CD14-positive monocyte (primary cell): ENCODE data around the gene SLC24A2. TPM values are rescaled to one million over a fixed set of nuclear protein-coding genes. Genes with fewer than 3 reads are reported as not detected.

Experiments
- DNase-seq, 3 donors: peaks; one replicate each; pipeline ENCODE4 v3.0.0-alpha.2; 2011 to 2022
- H2AFZ ChIP-seq: 2 replicates; pipeline ENCODE4 v1.6.0; 2012; ENCODE audit warnings: mild to moderate bottlenecking, low read depth, low read length, inconsistent platforms; ENCODE audit not compliant: insufficient read depth, poor library complexity, severe bottlenecking
- H3K27ac ChIP-seq, 2 donors: 1 replicate in 1 of 2; 2 replicates in 1 of 2; pipeline ENCODE4 v1.5.1; 2012 to 2013; ENCODE audit warnings: low read length in 2 of 2, control low read depth in 1 of 2, inconsistent platforms in 1 of 2, low read depth in 1 of 2, mild to moderate bottlenecking in 1 of 2
- H3K27me3 ChIP-seq, 2 donors: one replicate each; pipeline versions ENCODE4 v1.6.0 to v1.6.1; 2011 to 2013; ENCODE audit warnings: low read length in 2 of 2; ENCODE audit not compliant: control insufficient read depth in 2 of 2, insufficient read depth in 2 of 2
- H3K36me3 ChIP-seq, 2 donors: replicated peaks in 1 of 2; 1 replicate in 1 of 2; 2 replicates in 1 of 2; pipeline versions ENCODE4 v1.5.1 to v1.6.1; 2012 to 2013; ENCODE audit warnings: low read length in 2 of 2, control low read depth in 1 of 2, inconsistent platforms in 1 of 2, mild to moderate bottlenecking in 1 of 2; ENCODE audit not compliant: insufficient read depth in 2 of 2, control insufficient read depth in 1 of 2
- H3K4me1 ChIP-seq, 2 donors: 1 replicate in 1 of 2; 2 replicates in 1 of 2; pipeline versions ENCODE4 v1.5.1 to v1.6.1; 2012 to 2013; ENCODE audit warnings: low read length in 2 of 2, control low read depth in 1 of 2, inconsistent platforms in 1 of 2, mild to moderate bottlenecking in 1 of 2, moderate library complexity in 1 of 2; ENCODE audit not compliant: insufficient read depth in 2 of 2, control insufficient read depth in 1 of 2
- H3K4me2 ChIP-seq: replicated peaks from 2 replicates; pipeline ENCODE3; 2012; ENCODE audit warnings: low read length, moderate library complexity, mild to moderate bottlenecking; ENCODE audit not compliant: poor library complexity, severe bottlenecking; ENCODE audit errors: extremely low read depth
- H3K4me3 ChIP-seq, 3 experiments: fragments of 200-600 bp in 1 of 3; sonication (generic) in 1 of 3; replicated peaks in 1 of 3; 1 replicate in 2 of 3; 2 replicates in 1 of 3; pipeline ENCODE4 v1.5.1; 2011 to 2013; ENCODE audit warnings: low read length in 3 of 3, mild to moderate bottlenecking in 3 of 3, control low read depth in 2 of 3, low read depth in 2 of 3, inconsistent platforms in 1 of 3, moderate library complexity in 1 of 3
- H3K79me2 ChIP-seq: 2 replicates; pipeline ENCODE4 v1.6.0; 2012; ENCODE audit warnings: mild to moderate bottlenecking, control low read depth, inconsistent platforms, low read length, moderate library complexity; ENCODE audit not compliant: insufficient read depth
- H3K9ac ChIP-seq: 2 replicates; pipeline ENCODE4 v1.6.0; 2017; ENCODE audit warnings: low read length, mild to moderate bottlenecking; ENCODE audit not compliant: insufficient read depth, poor library complexity, severe bottlenecking
- H3K9me3 ChIP-seq, 2 donors: replicated peaks in 1 of 2; 1 replicate in 1 of 2; 2 replicates in 1 of 2; pipeline versions ENCODE4 v1.5.1 to v1.6.1; 2012 to 2013; ENCODE audit warnings: low read length in 2 of 2, control low read depth in 1 of 2; ENCODE audit not compliant: control insufficient read depth in 1 of 2, insufficient read depth in 1 of 2
- H4K20me1 ChIP-seq: 2 replicates; pipeline ENCODE4 v1.6.0; 2012; ENCODE audit warnings: mild to moderate bottlenecking, low read length, control low read depth, moderate library complexity; ENCODE audit not compliant: insufficient read depth
- H3K27ac Mint-ChIP-seq, 7 donors: one replicate each; pipeline ENCODE4 v1.8.0; 2020; ENCODE audit warnings: mild to moderate bottlenecking in 7 of 7, mixed read lengths in 7 of 7, moderate library complexity in 6 of 7, inconsistent platforms in 2 of 7
- H3K27me3 Mint-ChIP-seq, 3 donors: one replicate each; pipeline ENCODE4 v1.8.0; 2021 to 2022; ENCODE audit warnings: low read depth in 3 of 3, mild to moderate bottlenecking in 3 of 3, mixed read lengths in 3 of 3, moderate library complexity in 3 of 3, inconsistent platforms in 1 of 3
- H3K36me3 Mint-ChIP-seq, 2 donors: one replicate each; pipeline ENCODE4 v1.8.0; 2020; ENCODE audit warnings: mixed read lengths in 2 of 2, inconsistent platforms in 1 of 2, mild to moderate bottlenecking in 1 of 2
- H3K4me1 Mint-ChIP-seq: one replicate; pipeline ENCODE4 v1.8.0; 2020; ENCODE audit warnings: mild to moderate bottlenecking, mixed read lengths
- H3K4me3 Mint-ChIP-seq, 2 donors: one replicate each; pipeline ENCODE4 v1.8.0; 2020; ENCODE audit warnings: mild to moderate bottlenecking in 2 of 2, mixed read lengths in 2 of 2, moderate library complexity in 1 of 2
- H3K9me3 Mint-ChIP-seq, 7 donors: one replicate each; pipeline ENCODE4 v1.8.0; 2020 to 2022; ENCODE audit warnings: mixed read lengths in 7 of 7, mild to moderate bottlenecking in 6 of 7, moderate library complexity in 6 of 7, inconsistent platforms in 2 of 7
- WGBS: methylation state at CpG from one replicate; pipeline ENCODE4 v1.1.5; 2013; ENCODE audit warnings: missing lambda C conversion rate; ENCODE audit not compliant: insufficient coverage; 5-methylcytosine and 5-hydroxymethylcytosine counted together
- intact Hi-C, 2 donors: fragments of 100-400 bp; cut with micrococcal nuclease; formaldehyde crosslinking; loops; one replicate each; pipeline versions ENCODE4 v1.15.0 to v1.15.1; 2023
- polyA plus RNA-seq, 3 donors: library from polyadenylated mRNA; depleted of rRNA in 1 of 3; unstranded in 2 of 3; stranded (reverse) in 1 of 3; fragments of 300-500 nt in 2 of 3; fragments of >200 nt in 1 of 3; fragmentation: Illumina TruSeq in 2 of 3; gene quantifications; 1 replicate in 2 of 3; 2 replicates in 1 of 3; pipeline ENCODE4 v1.2.3, GENCODE V29; 2012 to 2021
- TF ChIP-seq, protein P1 (sequence below): fragments of 200-600 bp; IDR thresholded peaks from one replicate; pipeline ENCODE4 v1.8.0; 2022; ENCODE audit warnings: antibody characterized with exemption, mild to moderate bottlenecking

SLC24A2 gene
- polyA plus RNA-seq, 3 donors: not detected

DNA sequence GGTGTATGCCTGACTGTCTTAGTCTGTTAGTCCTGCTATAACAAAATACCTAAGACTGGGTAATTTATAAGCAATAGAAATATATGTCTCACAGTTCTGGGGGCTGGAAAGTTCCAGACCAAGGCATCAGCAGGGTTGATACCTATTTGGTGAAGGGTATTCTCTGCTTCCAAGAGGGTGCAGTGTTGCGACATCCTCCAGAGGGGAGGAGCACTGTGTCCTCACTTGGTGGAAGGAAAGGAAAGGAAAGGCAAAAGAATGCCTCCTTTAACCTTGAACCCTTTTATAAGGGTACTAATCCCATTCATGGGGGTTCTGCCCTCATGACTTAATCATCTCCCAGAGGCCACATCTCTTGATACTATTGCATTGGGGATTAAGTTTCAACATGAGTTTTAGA, 42.0 kb upstream of the SLC24A2 start:
- H3K79me2 ChIP-seq: no peaks in the 10 kb centered on the region
- no CpG with 5 or more reads among the region's 1 CpG for WGBS
- H3K4me3 Mint-ChIP-seq: no peak overlapping the region

DNA sequence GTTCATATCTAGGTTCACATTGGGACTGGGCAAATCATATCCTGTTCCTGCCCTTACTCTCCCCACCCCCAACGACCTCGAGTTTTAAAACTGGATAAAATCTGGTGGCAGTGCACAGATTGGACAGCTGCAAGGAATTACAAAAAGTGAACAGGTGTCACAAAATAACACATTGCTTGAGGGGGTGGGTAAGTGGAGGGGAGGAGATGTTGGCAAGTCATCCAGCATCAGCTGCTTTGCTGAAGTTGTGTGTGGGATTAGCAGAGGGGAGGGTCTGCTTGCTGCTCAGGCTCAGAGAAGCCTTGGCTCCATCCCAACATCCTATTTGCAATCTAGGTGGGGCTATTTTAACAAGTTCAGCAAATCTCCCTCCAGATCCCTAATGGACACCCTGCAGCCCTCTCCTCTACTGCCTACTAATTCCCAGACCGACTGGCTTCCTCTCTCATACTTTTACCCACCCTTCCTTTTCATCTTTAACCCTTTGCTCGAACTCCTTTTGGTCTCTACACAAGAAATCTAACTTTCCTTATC, 39.8 kb upstream of the SLC24A2 start:
- intact Hi-C loops: no loop called here
- Histone ChIP-seq H3K9me3 (peaks cover 0 to 8% of the 10 kb centered on the region in 2 donors), H3K27ac (no peak overlapping the region), H3K27me3 (no peaks in the 10 kb centered on the region), H3K4me2 (no peak overlapping the region), H3K36me3 (no peaks in the 10 kb centered on the region), H3K4me3 (no peak overlapping the region), H3K79me2 (no peaks in the 10 kb centered on the region), H4K20me1 (no peaks in the 10 kb centered on the region), H3K4me1 (no peaks in the 10 kb centered on the region), H3K9ac (no peak overlapping the region), H2AFZ (no peak overlapping the region)
- Mint-ChIP-seq H3K9me3 (peaks cover 6 to 20% (median 9%) of the 10 kb centered on the region in 7 donors), H3K4me3 (no peak overlapping the region), H3K27me3 (peaks cover 0 to 4% (median 0%) of the 10 kb centered on the region in 3 donors), H3K36me3 (no peaks in the 10 kb centered on the region), H3K27ac (no peak overlapping the region), H3K4me1 (no peaks in the 10 kb centered on the region)
- TF ChIP-seq, protein P1, sequence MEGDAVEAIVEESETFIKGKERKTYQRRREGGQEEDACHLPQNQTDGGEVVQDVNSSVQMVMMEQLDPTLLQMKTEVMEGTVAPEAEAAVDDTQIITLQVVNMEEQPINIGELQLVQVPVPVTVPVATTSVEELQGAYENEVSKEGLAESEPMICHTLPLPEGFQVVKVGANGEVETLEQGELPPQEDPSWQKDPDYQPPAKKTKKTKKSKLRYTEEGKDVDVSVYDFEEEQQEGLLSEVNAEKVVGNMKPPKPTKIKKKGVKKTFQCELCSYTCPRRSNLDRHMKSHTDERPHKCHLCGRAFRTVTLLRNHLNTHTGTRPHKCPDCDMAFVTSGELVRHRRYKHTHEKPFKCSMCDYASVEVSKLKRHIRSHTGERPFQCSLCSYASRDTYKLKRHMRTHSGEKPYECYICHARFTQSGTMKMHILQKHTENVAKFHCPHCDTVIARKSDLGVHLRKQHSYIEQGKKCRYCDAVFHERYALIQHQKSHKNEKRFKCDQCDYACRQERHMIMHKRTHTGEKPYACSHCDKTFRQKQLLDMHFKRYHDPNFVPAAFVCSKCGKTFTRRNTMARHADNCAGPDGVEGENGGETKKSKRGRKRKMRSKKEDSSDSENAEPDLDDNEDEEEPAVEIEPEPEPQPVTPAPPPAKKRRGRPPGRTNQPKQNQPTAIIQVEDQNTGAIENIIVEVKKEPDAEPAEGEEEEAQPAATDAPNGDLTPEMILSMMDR: no peak
- 61% methylated on average over 2 of the region's 4 CpGs for WGBS
- no peak for DNase-seq

More for the DNA sequence above, 42.0 kb upstream of the SLC24A2 start:
- H3K4me1 Mint-ChIP-seq: no peaks in the 10 kb centered on the region
- Histone ChIP-seq H3K4me1 (no peaks in the 10 kb centered on the region), H3K9ac (no peak overlapping the region), H3K9me3 (peaks cover 0 to 8% of the 10 kb centered on the region in 2 donors), H3K27me3 (no peaks in the 10 kb centered on the region), H3K36me3 (no peaks in the 10 kb centered on the region), H4K20me1 (no peaks in the 10 kb centered on the region), H3K4me3 (no peak overlapping the region), H2AFZ (no peak overlapping the region), H3K27ac (no peak overlapping the region), H3K4me2 (no peak overlapping the region)
- intact Hi-C loops: no loop called here
- peaks cover 0 to 2% (median 0%) of the 10 kb centered on the region in 3 donors for H3K27me3 Mint-ChIP-seq
- H3K27ac Mint-ChIP-seq: no peak overlapping the region
- TF ChIP-seq, protein P1: no peak
- peaks cover 9 to 20% (median 12%) of the 10 kb centered on the region in 7 donors for H3K9me3 Mint-ChIP-seq
- DNase-seq: no peak
- H3K36me3 Mint-ChIP-seq: no peaks in the 10 kb centered on the region
